ENCODE results near the gene GABBR1.
"Not testable (repeated sequence)": the region's sequence is repeated elsewhere in the genome, so short reads cannot be mapped to it uniquely, and the experiment has no call there.

The GABBR1 gene

GRCh38 chr6:29675561-29675960, 42.6 kb upstream of the GABBR1 start:
- no peak for DNase-seq (ENCODE audit: low read depth, low spot score)
- Histone ChIP-seq H3K27me3 (ENCODE audit: insufficient read depth, insufficient read length) (no peaks in the 10 kb centered on the region), H3K4me1 (ENCODE audit: insufficient read depth, insufficient read length) (peaks cover 2% of the 10 kb centered on the region), H3K36me3 (ENCODE audit: insufficient read depth, insufficient read length, low read length) (peaks cover 3% of the 10 kb centered on the region), H3K9ac (ENCODE audit: insufficient read length, low read depth) (no peak overlapping the region), H3K4me3 (ENCODE audit: insufficient read length, low read depth) (no peak overlapping the region), H3K9me3 (ENCODE audit: insufficient read depth, low read length) (no peaks in the 10 kb centered on the region)
- TF ChIP-seq SUZ12 (IDR thresholded peaks at IDR 0.05; ENCODE audit: extremely low read depth, insufficient read depth, insufficient read length) (no peak), YY1 (IDR thresholded peaks at IDR 0.05; ENCODE audit: insufficient read depth, insufficient read length) (no peak), ZNF274 (IDR thresholded peaks at IDR 0.05; ENCODE audit: low read depth, low read length) (no peak)

GRCh38 chr6:29674008-29674407, 41.0 kb upstream of the GABBR1 start:
- Histone ChIP-seq H3K4me3 (ENCODE audit: insufficient read length, low read depth) (no peak overlapping the region), H3K27me3 (ENCODE audit: insufficient read depth, insufficient read length) (no peaks in the 10 kb centered on the region), H3K9ac (ENCODE audit: insufficient read length, low read depth) (no peak overlapping the region), H3K4me1 (ENCODE audit: insufficient read depth, insufficient read length) (peaks cover 2% of the 10 kb centered on the region), H3K36me3 (ENCODE audit: insufficient read depth, insufficient read length, low read length) (peaks cover 3% of the 10 kb centered on the region), H3K9me3 (ENCODE audit: insufficient read depth, low read length) (no peaks in the 10 kb centered on the region)
- DNase-seq (ENCODE audit: low read depth, low spot score): no peak
- no peak for TF ChIP-seq YY1 (IDR thresholded peaks at IDR 0.05; ENCODE audit: insufficient read depth, insufficient read length)
- no peak for TF ChIP-seq ZNF274 (IDR thresholded peaks at IDR 0.05; ENCODE audit: low read depth, low read length)
- no peak for TF ChIP-seq SUZ12 (IDR thresholded peaks at IDR 0.05; ENCODE audit: extremely low read depth, insufficient read depth, insufficient read length)

GRCh38 chr6:29673161-29673560, 40.2 kb upstream of the GABBR1 start:
- DNase-seq (ENCODE audit: low read depth, low spot score): no peak
- peaks cover 3% of the 10 kb centered on the region for H3K36me3 ChIP-seq (ENCODE audit: insufficient read depth, insufficient read length, low read length)
- H3K27me3 ChIP-seq (ENCODE audit: insufficient read depth, insufficient read length): no peaks in the 10 kb centered on the region
- peaks cover 2% of the 10 kb centered on the region for H3K4me1 ChIP-seq (ENCODE audit: insufficient read depth, insufficient read length)
- no peak for TF ChIP-seq ZNF274 (IDR thresholded peaks at IDR 0.05; ENCODE audit: low read depth, low read length)
- no peaks in the 10 kb centered on the region for H3K9me3 ChIP-seq (ENCODE audit: insufficient read depth, low read length)
- H3K9ac ChIP-seq (ENCODE audit: insufficient read length, low read depth): no peak overlapping the region
- no peak overlapping the region for H3K4me3 ChIP-seq (ENCODE audit: insufficient read length, low read depth)

- DNase-seq (ENCODE audit: low read depth, low spot score); H3K27me3 ChIP-seq (ENCODE audit: insufficient read depth, insufficient read length); H3K36me3 ChIP-seq (ENCODE audit: insufficient read depth, insufficient read length, low read length); H3K9me3 ChIP-seq (ENCODE audit: insufficient read depth, low read length); H3K9ac ChIP-seq (ENCODE audit: insufficient read length, low read depth); H3K4me1 ChIP-seq (ENCODE audit: insufficient read depth, insufficient read length); H3K4me3 ChIP-seq (ENCODE audit: insufficient read length, low read depth): not testable (repeated sequence)
These were observed 39.1 kb upstream of the GABBR1 start for GRCh38 chr6:29672116-29672515.

- H3K4me1 ChIP-seq (ENCODE audit: insufficient read depth, insufficient read length): peaks cover 6% of the 10 kb centered on the region
- H3K27me3 ChIP-seq (ENCODE audit: insufficient read depth, insufficient read length): no peaks in the 10 kb centered on the region
- H3K36me3 ChIP-seq (ENCODE audit: insufficient read depth, insufficient read length, low read length): peaks cover 3% of the 10 kb centered on the region
- no peak for DNase-seq (ENCODE audit: low read depth, low spot score)
- no peak overlapping the region for H3K9ac ChIP-seq (ENCODE audit: insufficient read length, low read depth)
- H3K4me3 ChIP-seq (ENCODE audit: insufficient read length, low read depth): no peak overlapping the region
- H3K9me3 ChIP-seq (ENCODE audit: insufficient read depth, low read length): no peaks in the 10 kb centered on the region
- TF ChIP-seq SUZ12 (IDR thresholded peaks at IDR 0.05; ENCODE audit: extremely low read depth, insufficient read depth, insufficient read length): no peak
- TF ChIP-seq YY1 (IDR thresholded peaks at IDR 0.05; ENCODE audit: insufficient read depth, insufficient read length): no peak
- no peak for TF ChIP-seq ZNF274 (IDR thresholded peaks at IDR 0.05; ENCODE audit: low read depth, low read length)
These were observed 38.0 kb upstream of the GABBR1 start for GRCh38 chr6:29671026-29671425.

- no peaks in the 10 kb centered on the region for H3K27me3 ChIP-seq (ENCODE audit: insufficient read depth, insufficient read length)
- peaks cover 3% of the 10 kb centered on the region for H3K36me3 ChIP-seq (ENCODE audit: insufficient read depth, insufficient read length, low read length)
- peak; percentile 82 for DNase-seq (ENCODE audit: low read depth, low spot score)
- H3K4me1 ChIP-seq (ENCODE audit: insufficient read depth, insufficient read length): peaks cover 8% of the 10 kb centered on the region
- peak overlapping the region; percentile 63 for H3K9ac ChIP-seq (ENCODE audit: insufficient read length, low read depth)
- no peaks in the 10 kb centered on the region for H3K9me3 ChIP-seq (ENCODE audit: insufficient read depth, low read length)
- TF ChIP-seq YY1 (IDR thresholded peaks at IDR 0.05; ENCODE audit: insufficient read depth, insufficient read length) (no peak), SUZ12 (IDR thresholded peaks at IDR 0.05; ENCODE audit: extremely low read depth, insufficient read depth, insufficient read length) (no peak)
- H3K4me3 ChIP-seq (ENCODE audit: insufficient read length, low read depth): peak overlapping the region; percentile 21
These were observed 34.2 kb upstream of the GABBR1 start for GRCh38 chr6:29667158-29667557.

- Histone ChIP-seq H3K4me3 (ENCODE audit: insufficient read length, low read depth) (peak overlapping the region; percentile 5), H3K36me3 (ENCODE audit: insufficient read depth, insufficient read length, low read length) (peaks cover 3% of the 10 kb centered on the region), H3K9ac (ENCODE audit: insufficient read length, low read depth) (peak overlapping the region; percentile 53), H3K4me1 (ENCODE audit: insufficient read depth, insufficient read length) (peaks cover 8% of the 10 kb centered on the region), H3K9me3 (ENCODE audit: insufficient read depth, low read length) (no peaks in the 10 kb centered on the region), H3K27me3 (ENCODE audit: insufficient read depth, insufficient read length) (no peaks in the 10 kb centered on the region)
- peak; percentile 64 for DNase-seq (ENCODE audit: low read depth, low spot score)
- TF ChIP-seq YY1 (IDR thresholded peaks at IDR 0.05; ENCODE audit: insufficient read depth, insufficient read length): no peak
- TF ChIP-seq SUZ12 (IDR thresholded peaks at IDR 0.05; ENCODE audit: extremely low read depth, insufficient read depth, insufficient read length): no peak
- no peak for TF ChIP-seq ZNF274 (IDR thresholded peaks at IDR 0.05; ENCODE audit: low read depth, low read length)
These were observed 33.8 kb upstream of the GABBR1 start for GRCh38 chr6:29666826-29667130.
